Heart left ventricle (tissue), 16 donors: ENCODE data around the gene TET3. TPM values are rescaled to one million over a fixed set of nuclear protein-coding genes. Genes with fewer than 3 reads are reported as not detected.
A peak's percentile ranks its signal among the peaks of the same experiment; 100 is the strongest.

Experiments
- ATAC-seq, 4 donors: fragments of 200-7000 bp; cut with Tn5 transposase; one replicate each; pipeline ENCODE4 v1.9.1; 2020 to 2022; ENCODE audit warnings: moderate library complexity in 4 of 4, mild to moderate bottlenecking in 3 of 4, moderate number of reproducible peaks in 1 of 4
- DNase-seq, 5 donors: peaks; one replicate each; pipeline ENCODE4 v3.0.0-alpha.2; 2020
- H3K27ac ChIP-seq, 12 donors: fragments of 200-600 bp; sonication (generic) in 4 of 12; one replicate each; pipeline versions ENCODE4 v1.5.0 to v1.8.0; 2016 to 2022; ENCODE audit warnings: mild to moderate bottlenecking in 2 of 12
- H3K27me3 ChIP-seq, 9 donors: fragments of 200-600 bp; sonication (generic) in 2 of 9; one replicate each; pipeline versions ENCODE4 v1.5.1 to v1.8.0; 2016 to 2022; ENCODE audit warnings: mild to moderate bottlenecking in 3 of 9
- H3K36me3 ChIP-seq, 9 donors: fragments of 200-600 bp; sonication (generic) in 2 of 9; one replicate each; pipeline versions ENCODE4 v1.5.0 to v1.8.0; 2018 to 2022; ENCODE audit warnings: mild to moderate bottlenecking in 2 of 9
- H3K4me1 ChIP-seq, 12 donors: fragments of 200-600 bp; sonication (generic) in 4 of 12; one replicate each; pipeline versions ENCODE4 v1.5.0 to v1.8.0; 2016 to 2022; ENCODE audit warnings: mild to moderate bottlenecking in 3 of 12
- H3K4me3 ChIP-seq, 12 donors: fragments of 200-600 bp; sonication (generic) in 4 of 12; one replicate each; pipeline versions ENCODE4 v1.5.0 to v1.8.0; 2017 to 2022; ENCODE audit warnings: mild to moderate bottlenecking in 9 of 12, moderate library complexity in 4 of 12
- H3K9me3 ChIP-seq, 12 donors: fragments of 200-600 bp; sonication (generic) in 4 of 12; one replicate each; pipeline versions ENCODE4 v1.5.0 to v1.8.0; 2016 to 2022; ENCODE audit warnings: mild to moderate bottlenecking in 1 of 12
- CTCF ChIP-seq, 12 donors: fragments of 200-600 bp; sonication (generic) in 4 of 12; IDR thresholded peaks; one replicate each; pipeline versions ENCODE4 v1.5.0 to v1.8.0; 2018 to 2022; ENCODE audit warnings: antibody characterized with exemption in 12 of 12, mild to moderate bottlenecking in 5 of 12
- POLR2A ChIP-seq, 2 donors: fragments of 450-650 bp; IDR thresholded peaks; one replicate each; pipeline ENCODE4 v1.6.1; 2017; ENCODE audit warnings: antibody characterized with exemption in 2 of 2, mild to moderate bottlenecking in 2 of 2, moderate library complexity in 2 of 2
- WGBS, 4 donors: extraction: QIAGEN DNeasy Blood & Tissue Kit in 2 of 4; methylation state at CpG; one replicate each; pipeline versions ENCODE4 v1.1.5 to v1.1.7; 2013 to 2018; 5-methylcytosine and 5-hydroxymethylcytosine counted together
- intact Hi-C, 10 donors: fragments of 100-400 bp; cut with DNase I; formaldehyde crosslinking; loops; one replicate each; pipeline versions ENCODE4 v1.11.1 to v1.14.2; 2022
- polyA plus RNA-seq, 2 donors: library from polyadenylated mRNA; stranded (reverse); fragments of 200-250 nt; gene quantifications; one replicate each; pipeline ENCODE4 v1.2.3, GENCODE V29; 2013
- total RNA-seq, 9 donors: library from RNA; depleted of rRNA in 2 of 9; stranded (reverse); fragments of >200 nt in 2 of 9; fragmentation: NEBNext Ultra II Directional in 3 of 9; extraction: Animal tissue kit (Norgen Biotek cat#: 25700) in 3 of 9; gene quantifications; one replicate each; pipeline versions ENCODE4 v1.1.0 to v1.2.4, GENCODE V29; 2016 to 2023
- donor health status: ischemic (EF 13 %, LVEDD 7.1; RV severe dilation, severe dysfunction).
- donor health status: healthy with polysubstance abuse.
- donor health status: DM: no; HTN: yes; CAD: no.
- donor health status: DM: no; HTN: no; CAD: no.
- donor health status: ischemic (EF 25% LVEDD 6.9; RV normal size, moderate dysfunction).
- donor health status: ischemic (EF 25% LVEDD 5.7; RV mildly dilated, moderate dysfunction).
- donor health status: healthy.
- donor health status: DM: yes; HTN: yes; CAD: no.
- donor health status: ischemic (EF 35%, LVEDD 5.7; RV mildly dilated, moderate dysfunction).
- donor health status: nonischemic (EF 11% LVEDD 7.7; RV severe dilation, severe dysfunction).
- donor health status: DM: yes; HTN: yes; CAD: no.
- donor health status: PGD.
- donor health status: ischemic (EF 29% LVEDD 5.4; RV normal size, mild dysfunction).
- donor health status: nonischemic (EF 23%, LVEDD 6.1; RV moderate dilation, normal function).

The TET3 gene
- total and polyA plus RNA-seq, 11 donors = 1.2 to 12.6 (median 2.5) TPM

DNA sequence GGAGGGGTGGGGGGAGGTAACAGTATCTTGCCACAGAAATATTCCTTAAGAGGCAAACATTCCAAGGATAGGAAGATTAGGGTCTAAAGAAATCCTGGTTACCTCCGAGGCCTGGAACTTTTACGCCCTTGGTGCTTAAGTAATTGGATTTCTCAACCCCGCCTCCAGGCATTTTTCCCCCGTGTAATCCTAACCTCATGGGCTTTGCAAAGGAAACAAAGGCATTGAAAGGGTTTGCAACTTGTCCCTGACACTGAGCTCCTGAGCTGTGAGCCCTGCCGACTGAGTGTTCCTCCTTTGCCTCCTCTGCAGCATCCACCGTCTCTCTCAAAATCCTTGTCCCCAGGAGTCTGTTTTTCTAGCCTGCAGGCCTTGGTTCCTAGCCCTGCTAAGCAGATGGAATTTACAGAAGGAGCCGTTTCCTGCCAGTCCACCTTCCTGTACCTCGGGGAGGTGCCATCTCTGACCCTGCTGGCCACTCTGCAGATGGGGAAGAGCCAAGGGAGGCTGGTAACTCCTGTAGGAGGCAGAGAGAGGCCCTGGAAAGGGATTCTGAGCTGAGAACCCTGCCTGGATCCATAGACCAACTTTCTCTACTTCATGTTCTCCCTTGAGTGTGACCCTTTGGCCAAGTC lies 24.2 kb downstream of the TET3 start:
- Histone ChIP-seq H3K36me3 (peaks cover 0 to 9% (median 0%) of the 10 kb centered on the region in 9 donors), H3K4me1 (peaks cover 0 to 65% (median 44%) of the 10 kb centered on the region in 12 donors), H3K9me3 (no peaks in the 10 kb centered on the region), H3K4me3 (no peak overlapping the region), H3K27me3 (no peaks in the 10 kb centered on the region), H3K27ac (no peak overlapping the region)
- ATAC-seq = no peak
- 58 to 66% (median 62%) methylated on average over 8 of the region's 8 CpGs for WGBS, 4 donors
- intact Hi-C loops = loop anchor here in 2 of 10 donors (10.0 kb wide), 2 partner anchors 66 to 136 kb away; partner anchors contain the start of gene BOLA3 (in 1 of the 2)
- TF ChIP-seq POLR2A (IDR thresholded peaks at IDR 0.05) (no peak), CTCF (IDR thresholded peaks at IDR 0.05) (no peak)
- DNase-seq = no peak

GRCh38 chr2:74009577-74009976 lies 24.9 kb downstream of the TET3 start:
- TF ChIP-seq POLR2A (IDR thresholded peaks at IDR 0.05) = no peak
- peak in 1 of 4 donors; percentile 24 for ATAC-seq
- Histone ChIP-seq H3K9me3 (no peaks in the 10 kb centered on the region), H3K36me3 (peaks cover 0 to 9% (median 0%) of the 10 kb centered on the region in 9 donors), H3K27me3 (no peaks in the 10 kb centered on the region), H3K4me3 (no peak overlapping the region), H3K27ac (no peak overlapping the region), H3K4me1 (peaks cover 0 to 58% (median 40%) of the 10 kb centered on the region in 12 donors)
- no peak for DNase-seq
- intact Hi-C loops = loop anchor here in 2 of 10 donors (10.0 kb wide), 2 partner anchors 65 to 135 kb away; partner anchors contain the start of gene BOLA3 (in 1 of the 2)

- ATAC-seq (peak in 3 of 4 donors; percentile 65 to 69 (median 66)), DNase-seq (peak; percentile 55 to 75 (median 59))
- peaks cover 0 to 9% (median 0%) of the 10 kb centered on the region in 9 donors for H3K36me3 ChIP-seq
- no peaks in the 10 kb centered on the region for H3K9me3 ChIP-seq
- WGBS, 4 donors = 12 to 13% (median 12%) methylated on average over 12 to 13 of the region's 13 CpGs
- peak overlapping the region in 1 of 12 donors; percentile 15 for H3K4me3 ChIP-seq
- intact Hi-C loops = no loop called here
- TF ChIP-seq CTCF (IDR thresholded peaks at IDR 0.05) (no peak), POLR2A (IDR thresholded peaks at IDR 0.05) (no peak)
- H3K4me1 ChIP-seq = peaks cover 0 to 52% (median 38%) of the 10 kb centered on the region in 12 donors
- no peaks in the 10 kb centered on the region for H3K27me3 ChIP-seq
- no peak overlapping the region for H3K27ac ChIP-seq
These were observed 25.4 kb downstream of the TET3 start for GRCh38 chr2:74010087-74010541.

- no peak overlapping the region for H3K4me3 ChIP-seq
- 88 to 93% (median 88%) methylated on average over 5 of the region's 5 CpGs for WGBS, 4 donors
These were observed 26.5 kb downstream of the TET3 start for GRCh38 chr2:74011246-74011645.

More at GRCh38 chr2:74011246-74011645, 26.5 kb downstream of the TET3 start:
- no peaks in the 10 kb centered on the region for H3K9me3 ChIP-seq
- no peak for DNase-seq
- TF ChIP-seq CTCF (IDR thresholded peaks at IDR 0.05) (no peak), POLR2A (IDR thresholded peaks at IDR 0.05) (no peak)
- no peaks in the 10 kb centered on the region for H3K27me3 ChIP-seq
- H3K4me1 ChIP-seq = peaks cover 0 to 44% (median 32%) of the 10 kb centered on the region in 12 donors
- no peak overlapping the region for H3K27ac ChIP-seq
- no peak for ATAC-seq
- peaks cover 0 to 9% (median 0%) of the 10 kb centered on the region in 9 donors for H3K36me3 ChIP-seq
- intact Hi-C loops = no loop called here
